T1000 (cell line): ENCODE data around the gene GFAP.

ENCODE experiments used
- DNase-seq: peaks from one replicate; lab custom pipeline; 2025; ENCODE audit warnings: mixed read lengths; lab: John Stamatoyannopoulos, UW

The GFAP gene

DNA sequence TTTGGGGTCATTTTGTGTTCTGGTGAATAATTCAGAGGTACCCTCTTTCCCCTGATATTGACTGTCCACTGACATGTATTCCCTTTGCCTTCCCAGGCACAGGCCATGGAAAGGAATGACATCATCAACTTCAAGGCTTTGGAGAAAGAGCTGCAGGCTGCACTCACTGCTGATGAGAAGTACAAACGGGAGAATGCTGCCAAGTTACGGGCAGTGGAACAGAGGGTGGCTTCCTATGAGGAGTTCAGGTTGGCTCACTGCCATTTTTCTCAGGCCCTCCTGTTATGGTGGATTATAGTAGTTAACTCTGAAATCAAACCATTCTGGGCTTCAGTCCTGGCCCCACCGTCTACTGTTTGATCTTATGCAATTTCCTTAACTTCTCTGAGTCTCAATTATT, 14.4 kb downstream of the GFAP start:
- peak; percentile 46 for DNase-seq

DNA sequence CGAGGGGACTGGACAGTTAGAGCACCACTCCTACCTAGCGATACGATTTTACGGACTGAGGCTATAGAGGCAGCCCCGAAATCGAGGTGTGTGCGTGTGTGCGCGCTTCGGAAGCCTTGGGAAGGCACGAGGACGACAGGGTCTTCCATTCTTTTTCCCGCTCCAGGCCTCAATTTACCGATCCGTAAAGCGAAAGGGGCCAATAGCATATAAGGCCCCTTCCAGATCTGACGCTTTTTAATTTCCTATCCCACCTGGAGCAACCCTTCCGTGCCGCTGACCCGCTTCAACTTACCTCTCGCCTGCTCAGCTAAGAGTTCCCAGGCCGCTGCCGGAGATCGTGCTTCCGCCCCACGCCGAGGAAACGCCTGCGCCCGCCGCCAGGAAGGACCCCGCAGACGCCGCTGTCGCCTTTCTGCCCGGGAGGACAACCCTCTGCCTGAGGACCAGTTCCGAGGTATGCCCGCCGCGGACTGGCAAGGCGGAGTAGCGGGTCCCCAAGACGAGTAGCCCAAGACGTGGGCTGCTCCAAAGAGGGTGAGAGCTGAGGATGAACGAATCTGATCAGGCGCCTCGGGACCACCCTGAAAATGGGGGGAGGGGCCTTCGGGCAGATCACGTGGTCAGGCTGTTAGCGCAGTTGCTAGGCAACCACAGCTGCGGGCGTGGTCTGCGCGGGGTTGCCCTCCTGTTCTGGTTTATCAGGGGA, 16.1 kb downstream of the GFAP start, which contains the start of gene EFTUD2:
Gene EFTUD2, minus strand, starts transcription at position 372 of the 709 bp plus-strand sequence. CDS start 4,924 bp downstream, outside the sequence.
- DNase-seq, result peak; percentile 98

DNA sequence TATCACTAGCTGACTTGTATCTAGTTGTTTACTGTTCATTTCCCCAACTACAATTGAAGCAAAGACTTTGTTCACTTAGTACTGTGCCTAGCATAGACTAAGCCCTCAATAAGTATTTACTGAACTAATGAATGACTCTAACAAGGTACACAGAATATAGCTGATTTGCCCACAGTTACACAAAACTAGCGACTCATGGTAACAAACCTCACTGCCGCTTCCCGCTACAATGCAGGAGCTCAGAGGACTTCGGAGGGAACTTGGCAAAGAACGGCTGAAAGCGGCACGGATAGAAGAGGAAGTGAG, 16.6 kb downstream of the GFAP start:
- no peak for DNase-seq

DNA sequence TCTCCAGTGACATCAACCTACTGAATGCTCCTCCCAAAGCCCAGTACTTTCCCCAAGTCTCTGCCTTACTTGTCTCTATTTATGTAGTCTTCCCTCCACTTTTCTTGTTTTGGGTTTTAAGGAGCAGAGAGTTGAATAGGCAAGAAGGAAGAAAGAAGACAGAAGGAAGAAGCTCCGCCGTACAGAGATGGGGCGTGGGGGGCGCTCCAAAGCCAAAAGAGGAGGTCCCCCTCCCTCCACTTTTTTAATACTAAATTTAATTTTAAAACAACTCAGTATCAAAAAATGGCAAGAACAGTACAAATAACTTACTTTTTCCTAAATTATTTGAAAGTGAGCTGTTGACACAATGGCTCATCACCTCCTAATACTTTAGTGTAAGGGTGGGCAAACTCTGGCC, 20.7 kb downstream of the GFAP start:
- no peak for DNase-seq

DNA sequence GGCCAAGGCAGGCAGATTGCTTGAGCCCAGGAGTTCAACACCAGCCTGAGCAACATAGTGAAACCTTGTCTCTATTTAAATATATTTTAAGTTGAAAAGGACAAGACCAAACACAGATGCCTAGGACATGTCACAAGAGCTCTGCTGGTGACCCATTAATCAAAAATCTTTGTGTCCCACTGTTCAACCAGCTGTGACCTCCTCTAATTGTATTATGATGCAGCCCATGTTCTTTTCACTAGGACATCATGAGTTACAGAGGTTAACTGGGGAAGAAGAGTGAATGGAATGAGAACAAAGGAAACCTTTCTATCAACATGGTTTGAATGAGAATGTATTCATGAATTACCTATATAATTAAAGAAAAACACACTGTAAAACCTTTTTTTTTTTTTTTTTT, 23.1 kb downstream of the GFAP start:
- DNase-seq, result no peak

DNA sequence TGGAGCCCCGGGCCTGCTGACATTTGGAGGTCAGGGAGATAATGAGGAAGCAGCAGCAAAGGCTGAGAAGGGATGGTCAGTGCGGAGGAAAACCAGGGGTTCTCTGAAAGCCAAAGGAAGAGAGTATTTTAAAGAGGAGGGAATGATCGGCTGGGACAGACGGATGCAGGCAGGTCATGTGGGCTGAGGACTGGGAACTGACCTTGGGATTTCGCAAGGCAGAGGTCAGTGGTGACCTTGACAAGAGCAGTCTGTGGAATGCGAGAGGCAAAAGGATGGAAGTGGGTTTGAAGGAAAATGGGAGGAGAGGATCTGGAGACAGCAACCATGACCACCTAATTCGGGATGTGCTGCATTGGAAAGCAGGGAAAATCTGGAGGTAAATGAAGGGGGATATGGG, 26.3 kb downstream of the GFAP start:
- no peak for DNase-seq

DNA sequence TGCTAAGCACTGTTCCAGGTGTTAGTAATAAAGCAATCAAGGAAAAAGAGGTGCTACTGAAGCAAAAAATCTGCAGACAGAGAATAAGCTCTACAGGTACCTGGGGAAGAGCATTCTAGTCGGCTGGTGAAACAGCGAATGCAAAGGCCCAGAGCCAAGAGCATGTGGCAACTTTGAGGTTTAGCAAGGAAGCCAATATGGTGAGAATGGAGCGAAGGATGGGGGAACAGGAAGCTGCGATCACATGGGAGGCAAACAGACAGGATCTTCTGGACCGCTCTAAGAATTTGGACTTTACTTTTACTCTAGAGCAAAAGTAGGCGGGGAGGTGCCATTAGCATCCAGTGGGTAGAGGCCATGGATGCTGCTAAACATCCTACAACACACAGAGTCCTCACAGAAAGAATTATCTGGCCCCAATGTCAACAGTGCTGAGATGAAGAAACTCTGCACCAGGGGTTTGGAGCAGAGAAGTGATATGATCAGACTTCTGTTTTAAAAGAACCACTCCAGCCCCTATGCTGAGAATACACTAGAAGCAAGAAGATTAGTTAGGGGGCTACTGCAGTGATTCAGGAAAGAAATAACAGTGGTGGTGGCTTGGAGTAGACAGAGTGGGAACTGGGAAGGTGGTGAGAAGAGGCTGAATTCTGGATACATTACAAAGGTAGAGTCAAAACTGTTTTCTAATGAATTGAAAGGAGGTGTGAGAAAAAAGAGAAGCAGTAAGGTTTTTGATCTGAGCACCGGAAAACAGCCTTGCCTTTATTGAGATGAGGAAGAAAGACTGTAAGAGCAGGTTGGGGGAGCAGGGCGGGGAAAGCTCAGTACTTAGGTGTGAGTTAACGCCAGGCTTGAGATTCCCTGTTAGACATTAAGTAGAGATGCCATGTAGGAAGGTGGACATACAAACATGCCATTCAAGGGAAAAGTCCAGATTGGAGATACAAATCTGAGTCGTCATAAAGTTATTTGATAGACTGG, 27.0 kb downstream of the GFAP start:
- DNase-seq, result no peak

DNA sequence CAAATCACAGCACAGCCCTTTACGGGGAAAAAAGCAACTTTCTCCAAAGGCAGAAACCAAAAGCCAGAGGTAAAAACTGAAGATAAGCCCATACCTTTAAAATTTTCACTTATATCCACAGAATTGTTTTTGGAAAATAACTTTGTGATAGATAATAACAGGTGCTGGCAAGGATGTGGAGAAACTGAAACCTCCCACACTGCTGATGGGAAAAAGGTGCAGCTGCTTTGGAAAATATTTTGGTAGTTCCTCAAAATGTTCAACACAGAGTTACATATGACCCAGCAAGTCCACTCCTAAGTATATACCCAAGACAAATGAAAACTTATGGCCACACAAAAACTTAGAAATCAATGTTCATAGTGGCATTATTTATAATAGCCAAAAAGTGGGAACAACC, 28.3 kb downstream of the GFAP start:
- DNase-seq, result no peak

DNA sequence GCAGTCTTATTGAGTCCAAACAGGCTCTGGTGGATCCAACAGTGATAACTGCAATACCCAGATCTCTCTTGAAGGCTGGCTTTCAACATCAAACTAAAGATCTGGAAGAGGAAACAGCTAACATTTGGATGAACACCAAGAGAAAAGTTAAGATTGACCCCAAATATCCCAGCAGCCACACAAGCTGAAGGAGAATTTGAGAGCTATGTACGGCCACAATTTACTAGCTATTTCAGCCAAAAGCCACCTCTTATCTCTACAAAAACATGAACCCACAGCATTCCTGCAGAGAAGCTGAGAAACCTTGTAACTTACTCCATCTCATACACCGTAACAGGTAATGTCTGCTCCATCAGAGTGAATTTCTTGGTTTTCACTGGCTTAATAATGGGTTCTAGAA, 30.4 kb downstream of the GFAP start:
- no peak for DNase-seq

DNA sequence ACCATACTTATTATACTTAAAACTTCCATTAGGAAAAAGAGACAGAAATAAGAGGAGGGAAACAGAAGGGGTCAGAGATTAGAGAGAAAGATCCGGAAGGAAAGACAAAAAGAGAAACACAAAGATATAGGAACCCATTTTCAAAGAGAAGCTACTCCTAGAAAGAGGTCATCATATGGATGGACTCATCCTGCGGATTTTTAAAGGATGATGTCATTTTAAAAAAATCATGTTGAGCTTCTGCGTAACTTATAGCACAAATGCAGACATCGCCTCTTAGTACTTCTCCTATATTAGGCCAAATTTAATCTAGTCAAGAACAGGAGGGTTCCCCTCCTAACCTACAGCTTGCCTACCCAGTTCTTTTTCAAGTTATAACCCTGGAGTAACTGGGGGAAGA, 34.2 kb downstream of the GFAP start:
- no peak for DNase-seq

DNA sequence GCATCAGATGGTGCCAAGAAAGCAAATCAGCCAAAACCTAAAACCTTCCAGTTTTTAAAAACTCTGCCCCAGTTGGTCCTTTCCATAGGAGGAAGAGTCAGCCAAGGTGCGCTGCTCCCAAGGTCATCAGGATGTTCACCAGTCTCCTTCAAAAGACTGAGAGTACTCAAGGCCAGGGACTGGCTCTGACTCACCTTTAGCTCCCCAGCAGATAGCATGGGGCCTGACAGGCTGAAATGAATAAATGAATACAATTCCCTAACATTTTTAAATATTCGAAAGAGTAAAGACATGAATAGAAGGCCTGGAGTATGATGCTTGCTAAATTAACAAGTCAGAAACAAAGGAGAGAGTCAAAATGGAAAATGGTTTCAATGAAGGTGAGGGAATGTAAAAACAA, 35.2 kb downstream of the GFAP start:
- DNase-seq, result no peak

DNA sequence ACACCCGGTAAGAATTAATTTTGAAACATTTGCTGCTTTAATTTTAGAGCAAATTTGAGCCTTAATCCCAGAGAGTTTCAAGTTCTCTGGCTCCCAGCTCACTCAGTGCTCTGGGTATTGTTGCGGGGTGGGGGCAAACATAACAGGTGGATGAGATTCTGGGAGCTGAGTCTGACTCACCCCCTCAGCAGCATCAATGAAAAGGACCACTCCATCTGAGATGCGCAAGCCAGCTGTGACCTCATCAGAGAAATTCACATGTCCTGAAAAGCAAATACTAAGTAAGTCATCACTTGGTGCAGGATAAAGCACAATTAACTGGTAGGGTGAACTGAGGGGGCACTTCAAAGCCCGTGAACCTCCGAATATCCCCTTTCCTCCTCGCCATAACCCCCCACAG, 35.9 kb downstream of the GFAP start:
- no peak for DNase-seq

DNA sequence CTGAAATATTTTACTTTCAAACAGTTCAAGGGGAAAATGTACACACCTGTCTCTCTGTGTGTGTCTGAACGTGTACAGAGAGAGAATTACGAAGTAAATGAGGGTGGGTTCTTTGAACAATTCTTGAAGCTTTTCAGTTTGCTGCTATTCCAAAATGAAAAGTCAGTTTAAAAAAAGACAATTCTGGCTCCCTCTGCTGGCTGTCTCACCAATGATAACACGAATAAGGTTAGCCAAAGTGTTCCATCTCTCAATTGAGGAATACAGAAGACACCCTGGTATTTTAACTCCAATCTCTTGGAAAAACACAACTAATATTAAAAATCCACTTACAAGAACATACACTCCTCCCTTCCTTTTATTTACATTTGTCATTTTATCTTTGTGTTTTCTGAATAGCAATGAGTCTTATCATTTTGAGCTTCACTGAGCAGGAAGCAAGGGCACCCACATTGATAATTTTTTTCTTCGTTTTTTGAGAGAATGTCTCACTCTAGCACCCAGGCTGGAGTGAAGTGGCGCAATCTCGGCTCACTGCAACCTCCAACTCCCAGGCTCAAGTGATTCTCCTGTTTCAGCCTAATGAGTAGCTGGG, 36.6 kb downstream of the GFAP start:
- DNase-seq, result peak; percentile 6

DNA sequence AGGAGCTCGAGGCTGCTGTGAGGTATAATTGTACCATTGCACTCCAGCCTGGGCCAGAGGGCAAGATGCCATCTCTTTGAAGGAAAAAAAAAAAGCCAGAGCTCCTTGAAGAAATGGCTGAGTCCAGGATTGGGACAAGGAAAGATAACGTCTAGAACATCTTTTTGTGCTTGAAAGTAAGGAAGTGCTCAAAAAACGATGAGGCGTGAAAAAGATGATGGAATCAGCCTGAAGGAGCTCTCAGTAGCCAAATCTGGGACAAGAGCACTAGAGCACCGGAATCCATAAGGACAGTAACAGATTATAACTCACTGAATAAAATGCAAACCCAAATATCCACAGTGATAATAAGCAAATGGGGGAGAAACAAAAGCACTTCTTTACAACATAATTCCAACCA, 38.2 kb downstream of the GFAP start:
- no peak for DNase-seq

DNA sequence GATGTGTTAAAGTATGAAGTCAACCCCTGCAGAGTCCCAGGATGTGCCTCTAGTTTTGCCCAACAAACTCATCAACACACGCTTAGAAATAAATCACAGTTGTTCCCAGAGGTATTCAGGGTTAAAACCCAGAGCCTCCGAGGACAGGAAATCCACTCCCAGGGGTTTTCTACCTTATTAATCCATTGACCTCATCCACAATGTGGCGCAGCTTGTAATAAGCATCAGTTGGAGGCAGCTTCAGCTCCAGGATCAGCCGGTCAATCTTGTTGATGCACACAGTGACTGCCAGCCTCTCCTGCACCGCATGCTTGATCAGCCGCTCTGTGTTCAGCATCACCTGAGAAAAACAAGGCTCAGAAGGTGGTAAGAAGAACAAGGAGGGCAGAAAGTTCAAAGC, 39.5 kb downstream of the GFAP start:
- no peak for DNase-seq

DNA sequence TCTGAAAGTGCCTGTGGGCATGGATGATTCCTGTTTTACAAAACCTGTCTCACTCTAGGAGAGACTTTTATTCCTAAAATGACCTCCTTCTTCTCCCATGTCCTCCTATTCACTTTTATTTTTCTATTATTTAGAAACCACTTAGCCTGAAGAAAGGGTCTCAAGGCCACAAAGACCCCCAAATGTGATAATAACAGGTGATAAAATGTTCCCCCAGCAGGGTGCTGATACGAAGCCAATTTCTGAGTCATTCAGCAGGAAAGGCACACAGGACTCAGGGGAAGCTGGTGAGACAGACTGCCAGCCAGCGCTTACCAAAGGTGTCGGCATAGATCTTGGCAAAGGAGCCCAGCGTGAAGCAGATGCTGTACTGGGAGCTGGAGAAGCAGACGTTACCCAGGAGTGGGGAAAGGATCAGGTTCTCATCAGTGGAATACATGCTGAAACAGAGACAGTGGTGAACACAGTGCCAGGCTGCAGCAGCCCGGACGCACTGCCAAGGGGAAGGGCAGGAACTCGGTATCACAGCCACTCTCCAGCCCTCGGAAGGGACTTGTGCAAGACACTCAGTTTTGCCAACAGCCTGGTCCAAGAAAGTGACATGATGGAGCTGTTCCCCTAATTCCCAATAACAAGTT, 43.0 kb downstream of the GFAP start:
- DNase-seq, result no peak

DNA sequence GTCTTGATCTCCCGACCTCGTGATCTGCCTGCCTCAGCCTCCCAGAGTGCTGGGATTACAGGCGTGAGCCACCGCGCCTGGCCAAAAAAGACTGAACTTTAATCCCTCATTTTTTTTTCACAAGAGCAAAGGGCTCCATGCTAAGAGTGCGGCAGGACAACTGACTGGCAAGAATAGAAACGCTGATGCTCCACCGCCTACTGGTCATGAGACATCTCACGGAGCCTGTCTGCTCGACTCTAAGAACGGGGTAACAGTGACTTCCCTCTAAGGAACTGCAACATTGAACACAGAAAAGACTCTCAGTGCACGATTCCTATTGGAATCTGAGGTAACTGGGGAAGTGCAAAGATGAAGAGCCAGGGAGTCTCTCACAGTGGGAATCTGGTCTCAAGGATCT, 43.7 kb downstream of the GFAP start:
- no peak for DNase-seq

DNA sequence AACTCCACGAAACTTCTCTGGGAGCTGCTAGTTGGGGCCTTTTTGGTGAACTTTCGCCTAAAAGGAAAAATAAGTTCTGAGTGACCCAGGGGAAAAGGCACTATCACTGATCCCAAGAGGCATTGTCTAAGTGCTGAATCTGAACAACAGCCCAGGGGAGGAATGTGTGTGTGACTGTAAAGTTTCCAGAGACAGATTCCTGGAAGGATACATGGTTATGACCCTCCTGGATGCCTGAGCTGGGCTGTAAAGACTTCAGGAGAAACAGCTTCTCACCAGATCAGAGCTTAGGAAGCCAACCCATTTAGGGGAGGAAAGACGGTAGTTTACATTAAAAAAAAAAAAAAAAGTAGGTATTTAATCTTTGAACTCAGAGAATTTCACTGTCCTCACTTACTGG, 47.5 kb downstream of the GFAP start:
- no peak for DNase-seq

DNA sequence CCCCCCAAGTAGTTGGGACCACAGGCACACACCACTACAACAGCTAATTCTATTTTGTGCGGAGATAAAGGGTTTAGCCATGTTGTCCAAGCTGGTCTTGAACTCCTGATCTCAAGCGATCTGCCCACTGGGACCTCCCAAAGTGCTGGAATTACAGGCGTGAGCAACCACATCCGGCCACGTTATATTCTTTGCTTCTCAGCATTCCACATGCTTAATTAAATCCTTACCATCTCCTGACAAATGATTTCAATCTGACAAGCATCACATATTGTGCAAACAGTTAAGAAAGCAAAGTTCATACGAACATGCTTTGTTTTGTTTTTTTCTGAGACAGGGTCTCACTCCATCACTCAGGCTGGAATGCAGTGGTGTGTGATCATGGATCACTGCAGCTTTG, 49.4 kb downstream of the GFAP start:
- no peak for DNase-seq

DNA sequence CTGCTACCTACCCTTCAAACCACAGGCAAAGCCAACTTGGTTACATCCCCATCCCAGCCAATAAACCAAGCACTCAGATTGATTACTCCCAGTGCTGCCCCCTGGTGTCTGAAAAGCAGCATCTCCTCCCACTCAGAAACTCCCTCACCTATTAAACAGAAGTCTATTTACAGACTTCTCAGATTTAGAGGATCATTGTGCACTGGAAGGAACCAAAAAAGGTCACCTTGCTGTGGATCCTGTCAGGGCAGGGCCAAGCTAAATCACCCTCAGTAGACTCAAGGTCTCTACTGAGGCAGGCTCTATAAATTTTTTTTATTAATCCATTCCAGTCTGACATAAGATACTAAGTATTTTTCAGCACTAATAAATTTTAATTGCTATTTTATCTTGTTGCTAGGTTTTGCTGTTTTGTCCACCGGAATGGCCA, 50.1 kb downstream of the GFAP start:
- DNase-seq, result peak; percentile 15

DNA sequence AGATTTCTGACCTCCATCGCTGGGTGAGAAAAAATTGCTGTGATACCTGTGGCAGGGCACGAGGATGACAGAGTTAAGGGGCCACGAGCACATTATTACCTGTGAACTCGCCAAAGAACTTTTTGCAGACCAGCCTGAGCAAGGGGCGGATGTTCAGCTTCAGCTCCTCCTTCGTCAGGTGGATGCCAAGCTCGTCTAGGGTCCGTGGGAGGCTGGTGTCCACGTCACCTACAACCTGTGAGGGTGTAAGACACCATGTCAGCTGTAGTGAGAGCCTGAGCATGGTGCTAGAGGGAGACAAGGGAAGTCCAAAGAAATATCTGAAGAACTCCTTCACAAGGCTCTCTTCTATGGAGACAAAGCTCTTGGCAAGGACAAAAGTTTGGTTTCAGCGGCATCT, 50.5 kb downstream of the GFAP start:
- no peak for DNase-seq
